HepG2 (cell line): ENCODE measurements around the gene MCF2L. TPM values are rescaled to one million over a fixed set of nuclear protein-coding genes. Genes with fewer than 3 reads are reported as not detected.
A peak's percentile ranks its signal among the peaks of the same experiment; 100 is the strongest.

Experiments
- ATAC-seq: fragments of 200-7000 bp; cut with Tn5 transposase; 3 replicates; pipeline ENCODE4 v1.9.1; 2020; ENCODE audit warnings: mild to moderate bottlenecking, moderate library complexity
- BruUV-seq: library from RNA; stranded (reverse); fragments of 400-500 nt; replicated peaks from 2 replicates; lab custom pipeline; 2021; lab: Mats Ljungman, UMichigan
- CTCF ChIA-PET: fragments of 300-600 bp; formaldehyde crosslinking; extraction: SDS; loops from one replicate; lab custom pipeline; 2021; ENCODE audit warnings: low total read pairs, inconsistent platforms, low intra/inter-chr PET ratio; lab: Yijun Ruan, JAX
- POLR2A ChIA-PET: fragments of 350-600 bp; sonication (Branson Sonifier 250); formaldehyde crosslinking; loops from one replicate; lab custom pipeline; 2020; ENCODE audit warnings: antibody characterized with exemption, inconsistent platforms; lab: Yijun Ruan, JAX
- DNase-seq: peaks from one replicate; pipeline ENCODE4 v3.0.0-alpha.2; 2015; ENCODE audit warnings: low spot score
- FAIRE-seq: peaks from 3 replicates; lab custom pipeline; 2011; peaks lifted over from hg19 to GRCh38; lab: Jason Lieb, UNC
- H2AFZ ChIP-seq: one replicate; pipeline ENCODE4 v1.6.1; 2011; ENCODE audit warnings: low read length, inconsistent platforms
- H3K27ac ChIP-seq: fragments of 300-600 bp; 3 replicates; pipeline ENCODE4 v1.8.0; 2011; ENCODE audit warnings: mixed run types, mild to moderate bottlenecking, mixed read lengths, low read length, inconsistent platforms; ENCODE audit not compliant: insufficient read depth; ENCODE audit errors: extremely low read length
- H3K27me3 ChIP-seq, 2 experiments: fragments of 200-600 bp in 1 of 2; 2 replicates in 1 of 2; 3 replicates in 1 of 2; pipeline versions ENCODE4 v1.6.0 to v1.8.0; 2011; ENCODE audit warnings: low read length in 2 of 2, mild to moderate bottlenecking in 2 of 2, moderate library complexity in 2 of 2, inconsistent platforms in 1 of 2; ENCODE audit not compliant: insufficient read depth in 2 of 2, control insufficient read depth in 1 of 2
- H3K36me3 ChIP-seq, 2 experiments: fragments of 200-600 bp in 1 of 2; replicated peaks in 1 of 2; 2 replicates in 1 of 2; 3 replicates in 1 of 2; pipeline versions ENCODE4 v1.5.1 to v1.8.0; 2011; ENCODE audit warnings: low read length in 2 of 2, inconsistent platforms in 1 of 2; ENCODE audit not compliant: insufficient read depth in 2 of 2, control insufficient read depth in 1 of 2
- H3K4me1 ChIP-seq: 2 replicates; pipeline ENCODE4 v1.5.1; 2012; ENCODE audit warnings: low read length, inconsistent platforms; ENCODE audit not compliant: insufficient read depth
- H3K4me2 ChIP-seq: 2 replicates; pipeline ENCODE4 v1.6.0; 2011; ENCODE audit warnings: low read depth, low read length, inconsistent platforms
- H3K4me3 ChIP-seq, 3 experiments: fragments of 200-600 bp in 1 of 3; sonication (generic), shearing (Covaris generic) in 1 of 3; replicated peaks in 1 of 3; 2 replicates each; pipeline ENCODE4 v1.5.1; 2011 to 2016; ENCODE audit warnings: low read length in 3 of 3, inconsistent platforms in 2 of 3, low read depth in 2 of 3, mild to moderate bottlenecking in 2 of 3, control low read depth in 1 of 3, mixed read lengths in 1 of 3; ENCODE audit not compliant: insufficient read depth in 1 of 3
- H3K79me2 ChIP-seq: one replicate; pipeline ENCODE4 v1.6.1; 2011; ENCODE audit warnings: low read length, inconsistent platforms; ENCODE audit not compliant: insufficient read depth
- H3K9ac ChIP-seq: 2 replicates; pipeline ENCODE4 v1.6.0; 2011; ENCODE audit warnings: mild to moderate bottlenecking, low read depth, low read length, inconsistent platforms; ENCODE audit not compliant: insufficient read depth
- H3K9me3 ChIP-seq: 2 replicates; pipeline ENCODE4 v1.5.1; 2012; ENCODE audit warnings: mild to moderate bottlenecking, low read length
- H4K20me1 ChIP-seq: 2 replicates; pipeline ENCODE4 v1.6.0; 2011; ENCODE audit warnings: inconsistent platforms, mild to moderate bottlenecking, low read length, moderate library complexity; ENCODE audit not compliant: insufficient read depth
- ATRX ChIP-seq: sonication (generic); formaldehyde crosslinking; IDR thresholded peaks from 2 replicates; pipeline ENCODE4 v1.4.0; 2020; ENCODE audit warnings: missing genetic modification reagents, borderline replicate concordance
- HMG20A ChIP-seq: IDR thresholded peaks from 2 replicates; pipeline ENCODE4 v1.6.1; 2016; ENCODE audit warnings: borderline replicate concordance
- ZNF782 ChIP-seq: sonication (generic); formaldehyde crosslinking; IDR thresholded peaks from 2 replicates; pipeline ENCODE4 v1.4.0; 2020; ENCODE audit warnings: missing genetic modification reagents, mild to moderate bottlenecking, borderline replicate concordance
- WGBS: methylation state at CpG from one replicate; pipeline ENCODE4 v1.1.6; 2017; ENCODE audit warnings: low lambda C conversion rate; 5-methylcytosine and 5-hydroxymethylcytosine counted together
- in situ Hi-C: cut with HindIII; loops from 2 replicates; pipeline ENCODE4 v1.10.0; 2017; ENCODE audit warnings: low pct_unique_long_range_greater_than_20kb; ENCODE audit not compliant: extremely low pct_ligation_motif_present
- intact Hi-C: fragments of 100-400 bp; cut with micrococcal nuclease; formaldehyde crosslinking; loops from one replicate; pipeline ENCODE4 v1.10.0; 2022; ENCODE audit not compliant: unreplicated experiment
- polyA plus RNA-seq, 8 experiments: library from polyadenylated mRNA; depleted of rRNA in 3 of 8; stranded (reverse) in 7 of 8; unstranded in 1 of 8; fragments of >200 nt; fragmentation: Illumina TruSeq in 4 of 8; extraction: Trizol in 4 of 8; gene quantifications; 2 replicates each; pipeline versions ENCODE4 v1.2.1 to v1.2.3, GENCODE V29; 2011 to 2016; ENCODE audit warnings: low read depth in 4 of 8, missing spikeins in 1 of 8, mixed read lengths in 1 of 8; ENCODE audit not compliant: insufficient read depth in 1 of 8
- total RNA-seq, 5 experiments: library from RNA; depleted of rRNA; stranded (reverse); fragments of >200 nt; fragmentation: Illumina TruSeq; extraction: Trizol; gene quantifications; 2 replicates each; pipeline ENCODE4 v1.2.3, GENCODE V29; 2016; ENCODE audit warnings: low read depth in 1 of 5
- TF ChIP-seq, protein P1 (sequence below): fragments of 450-650 bp; IDR thresholded peaks from 2 replicates; pipeline ENCODE4 v1.6.1; 2016
- TF ChIP-seq, protein P2 (sequence below): sonication (generic); formaldehyde crosslinking; IDR thresholded peaks from 2 replicates; pipeline ENCODE4 v1.9.0; 2021; ENCODE audit warnings: missing genetic modification reagents, borderline replicate concordance
- TF ChIP-seq, protein P3 (sequence below): sonication (generic); formaldehyde crosslinking; IDR thresholded peaks from 2 replicates; pipeline ENCODE4 v1.4.0; 2020; ENCODE audit warnings: mild to moderate bottlenecking, missing genetic modification reagents, borderline replicate concordance
- TF ChIP-seq, protein P4 (sequence below): sonication (generic); formaldehyde crosslinking; IDR thresholded peaks from 2 replicates; pipeline ENCODE4 v1.5.0; 2020; ENCODE audit warnings: missing genetic modification reagents, mild to moderate bottlenecking, borderline replicate concordance

The MCF2L gene
- total and polyA plus RNA-seq, 2 of the 13 experiments (the other 11 are each of a cell fraction or from before 2014, with no cell fraction given): 19.4 to 28.4 TPM

DNA sequence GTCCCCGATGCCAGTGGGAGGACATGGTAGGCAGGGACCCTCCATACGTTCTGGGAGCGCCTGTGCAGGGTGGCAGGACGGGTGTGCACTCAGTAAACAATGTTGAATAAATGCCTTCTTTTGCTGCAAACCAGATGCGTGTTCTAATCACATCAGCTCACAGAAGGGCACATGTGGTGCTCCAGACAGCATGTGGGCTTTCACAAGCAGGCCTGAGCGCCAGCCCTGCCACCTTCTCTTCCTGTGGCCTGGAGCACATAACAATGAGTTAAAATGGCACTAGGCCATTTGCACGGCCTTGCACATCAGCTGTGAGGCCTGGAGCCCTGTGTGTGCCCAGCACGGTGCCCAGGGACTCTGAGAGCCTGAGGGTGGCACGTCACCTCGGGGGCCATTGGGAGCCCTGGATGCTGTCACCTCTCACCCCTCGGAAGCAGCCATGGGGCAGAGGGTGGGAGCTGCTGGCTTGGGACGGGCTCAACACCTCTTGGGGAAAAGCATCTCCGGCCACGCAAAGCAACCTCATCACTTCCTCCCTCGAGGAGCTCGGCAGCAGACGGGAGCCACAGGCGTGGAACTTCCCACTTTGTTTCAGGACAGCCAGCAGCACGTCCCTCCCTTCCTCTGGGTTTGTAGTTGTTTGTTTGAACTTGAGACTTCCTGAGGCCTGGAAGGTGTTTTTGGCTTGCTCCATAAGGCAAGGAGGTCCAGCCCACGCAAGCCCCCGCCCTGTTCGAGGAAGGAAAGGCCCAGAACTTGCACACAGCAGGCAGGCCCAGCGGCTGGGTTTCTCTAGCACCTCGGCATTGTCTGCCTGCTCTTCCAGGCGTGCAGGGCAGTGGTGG is 9.8 kb downstream of the MCF2L start:
- no peak overlapping the region for H3K9ac ChIP-seq
- H3K36me3 ChIP-seq: peaks cover 3 to 9% of the 10 kb centered on the region in 2 experiments; a peak in 3 of 5 replicates
- BruUV-seq: no TSS peak
- in situ Hi-C loops: no loop called here
- no peaks in the 10 kb centered on the region for H3K9me3 ChIP-seq
- WGBS: 90% methylated on average over 16 of the region's 25 CpGs
- H3K4me1 ChIP-seq: peaks cover 12% of the 10 kb centered on the region
- no peak for DNase-seq
- no peaks in the 10 kb centered on the region for H4K20me1 ChIP-seq
- TF ChIP-seq, protein P1, sequence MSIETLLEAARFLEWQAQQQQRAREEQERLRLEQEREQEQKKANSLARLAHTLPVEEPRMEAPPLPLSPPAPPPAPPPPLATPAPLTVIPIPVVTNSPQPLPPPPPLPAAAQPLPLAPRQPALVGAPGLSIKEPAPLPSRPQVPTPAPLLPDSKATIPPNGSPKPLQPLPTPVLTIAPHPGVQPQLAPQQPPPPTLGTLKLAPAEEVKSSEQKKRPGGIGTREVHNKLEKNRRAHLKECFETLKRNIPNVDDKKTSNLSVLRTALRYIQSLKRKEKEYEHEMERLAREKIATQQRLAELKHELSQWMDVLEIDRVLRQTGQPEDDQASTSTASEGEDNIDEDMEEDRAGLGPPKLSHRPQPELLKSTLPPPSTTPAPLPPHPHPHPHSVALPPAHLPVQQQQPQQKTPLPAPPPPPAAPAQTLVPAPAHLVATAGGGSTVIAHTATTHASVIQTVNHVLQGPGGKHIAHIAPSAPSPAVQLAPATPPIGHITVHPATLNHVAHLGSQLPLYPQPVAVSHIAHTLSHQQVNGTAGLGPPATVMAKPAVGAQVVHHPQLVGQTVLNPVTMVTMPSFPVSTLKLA: peak; percentile 46; the same call in 1 of the 2 replicates
- TF ChIP-seq HMG20A (CRISPR knock-in tag): no peak
- TF ChIP-seq, all 625 proteins: peak for 1
- intact Hi-C loops: no loop called here
- peaks cover 2% of the 10 kb centered on the region for H3K79me2 ChIP-seq
- ChIA-PET CTCF (no interaction called here), POLR2A (no interaction called here)
- FAIRE-seq: no peak
- no peak overlapping the region for H2AFZ ChIP-seq
- H3K4me2 ChIP-seq: no peak overlapping the region
- no peak overlapping the region for H3K4me3 ChIP-seq
- no peak overlapping the region for H3K27ac ChIP-seq
- no peaks in the 10 kb centered on the region for H3K27me3 ChIP-seq
- ATAC-seq: no peak

DNA sequence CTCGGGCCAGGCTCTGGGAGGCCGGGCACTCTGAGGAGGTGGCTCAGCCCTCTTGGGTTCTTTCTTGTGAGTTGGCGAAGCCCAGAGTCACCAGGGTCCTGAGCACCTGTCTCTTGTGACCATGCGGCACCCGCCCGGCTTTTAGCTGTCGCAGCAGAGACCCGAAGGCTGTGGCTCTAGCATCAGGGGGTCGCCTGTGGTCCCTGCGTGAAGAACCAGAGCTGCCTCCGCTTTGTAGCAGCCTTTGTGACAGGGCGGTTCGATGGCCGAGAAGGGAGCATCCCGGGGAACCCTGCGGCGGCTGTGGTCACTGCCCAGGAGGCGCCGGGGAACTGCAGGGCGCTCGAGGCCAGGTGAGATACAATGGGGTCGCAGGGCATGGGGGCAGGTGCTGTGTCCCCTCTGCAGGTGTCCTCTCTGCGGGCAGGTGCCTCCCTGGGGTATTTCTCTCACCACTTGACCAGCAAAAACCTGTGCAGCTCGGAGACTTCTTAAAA is 10.4 kb downstream of the MCF2L start:
- H3K27me3 ChIP-seq: no peaks in the 10 kb centered on the region
- H3K4me1 ChIP-seq: peaks cover 19% of the 10 kb centered on the region
- H2AFZ ChIP-seq: no peak overlapping the region
- intact Hi-C loops (no loop called here), in situ Hi-C loops (no loop called here)
- DNase-seq: no peak
- no peak for ATAC-seq
- FAIRE-seq: no peak
- H3K9ac ChIP-seq: no peak overlapping the region
- no peaks in the 10 kb centered on the region for H3K9me3 ChIP-seq
- H4K20me1 ChIP-seq: no peaks in the 10 kb centered on the region
- no peak overlapping the region for H3K4me2 ChIP-seq
- H3K4me3 ChIP-seq: no peak overlapping the region
- POLR2A ChIA-PET: no interaction called here
- H3K36me3 ChIP-seq: peaks cover 3 to 9% of the 10 kb centered on the region in 2 experiments; a peak in 3 of 5 replicates
- no peak overlapping the region for H3K27ac ChIP-seq
- BruUV-seq: no TSS peak
- H3K79me2 ChIP-seq: peaks cover 2% of the 10 kb centered on the region
- WGBS: 93% methylated on average over 9 of the region's 24 CpGs
- CTCF ChIA-PET: no interaction called here
- TF ChIP-seq, protein P2, sequence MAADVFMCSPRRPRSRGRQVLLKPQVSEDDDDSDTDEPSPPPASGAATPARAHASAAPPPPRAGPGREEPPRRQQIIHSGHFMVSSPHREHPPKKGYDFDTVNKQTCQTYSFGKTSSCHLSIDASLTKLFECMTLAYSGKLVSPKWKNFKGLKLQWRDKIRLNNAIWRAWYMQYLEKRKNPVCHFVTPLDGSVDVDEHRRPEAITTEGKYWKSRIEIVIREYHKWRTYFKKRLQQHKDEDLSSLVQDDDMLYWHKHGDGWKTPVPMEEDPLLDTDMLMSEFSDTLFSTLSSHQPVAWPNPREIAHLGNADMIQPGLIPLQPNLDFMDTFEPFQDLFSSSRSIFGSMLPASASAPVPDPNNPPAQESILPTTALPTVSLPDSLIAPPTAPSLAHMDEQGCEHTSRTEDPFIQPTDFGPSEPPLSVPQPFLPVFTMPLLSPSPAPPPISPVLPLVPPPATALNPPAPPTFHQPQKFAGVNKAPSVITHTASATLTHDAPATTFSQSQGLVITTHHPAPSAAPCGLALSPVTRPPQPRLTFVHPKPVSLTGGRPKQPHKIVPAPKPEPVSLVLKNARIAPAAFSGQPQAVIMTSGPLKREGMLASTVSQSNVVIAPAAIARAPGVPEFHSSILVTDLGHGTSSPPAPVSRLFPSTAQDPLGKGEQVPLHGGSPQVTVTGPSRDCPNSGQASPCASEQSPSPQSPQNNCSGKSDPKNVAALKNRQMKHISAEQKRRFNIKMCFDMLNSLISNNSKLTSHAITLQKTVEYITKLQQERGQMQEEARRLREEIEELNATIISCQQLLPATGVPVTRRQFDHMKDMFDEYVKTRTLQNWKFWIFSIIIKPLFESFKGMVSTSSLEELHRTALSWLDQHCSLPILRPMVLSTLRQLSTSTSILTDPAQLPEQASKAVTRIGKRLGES (CRISPR knock-in tag): no peak
- TF ChIP-seq, protein P3, sequence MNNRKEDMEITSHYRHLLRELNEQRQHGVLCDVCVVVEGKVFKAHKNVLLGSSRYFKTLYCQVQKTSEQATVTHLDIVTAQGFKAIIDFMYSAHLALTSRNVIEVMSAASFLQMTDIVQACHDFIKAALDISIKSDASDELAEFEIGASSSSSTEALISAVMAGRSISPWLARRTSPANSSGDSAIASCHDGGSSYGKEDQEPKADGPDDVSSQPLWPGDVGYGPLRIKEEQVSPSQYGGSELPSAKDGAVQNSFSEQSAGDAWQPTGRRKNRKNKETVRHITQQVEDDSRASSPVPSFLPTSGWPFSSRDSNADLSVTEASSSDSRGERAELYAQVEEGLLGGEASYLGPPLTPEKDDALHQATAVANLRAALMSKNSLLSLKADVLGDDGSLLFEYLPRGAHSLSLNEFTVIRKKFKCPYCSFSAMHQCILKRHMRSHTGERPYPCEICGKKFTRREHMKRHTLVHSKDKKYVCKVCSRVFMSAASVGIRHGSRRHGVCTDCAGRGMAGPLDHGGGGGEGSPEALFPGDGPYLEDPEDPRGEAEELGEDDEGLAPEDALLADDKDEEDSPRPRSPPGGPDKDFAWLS (CRISPR knock-in tag): no peak
- TF ChIP-seq ATRX (CRISPR knock-in tag): no peak
- no peak for TF ChIP-seq ZNF782 (CRISPR knock-in tag)
- TF ChIP-seq, protein P4, sequence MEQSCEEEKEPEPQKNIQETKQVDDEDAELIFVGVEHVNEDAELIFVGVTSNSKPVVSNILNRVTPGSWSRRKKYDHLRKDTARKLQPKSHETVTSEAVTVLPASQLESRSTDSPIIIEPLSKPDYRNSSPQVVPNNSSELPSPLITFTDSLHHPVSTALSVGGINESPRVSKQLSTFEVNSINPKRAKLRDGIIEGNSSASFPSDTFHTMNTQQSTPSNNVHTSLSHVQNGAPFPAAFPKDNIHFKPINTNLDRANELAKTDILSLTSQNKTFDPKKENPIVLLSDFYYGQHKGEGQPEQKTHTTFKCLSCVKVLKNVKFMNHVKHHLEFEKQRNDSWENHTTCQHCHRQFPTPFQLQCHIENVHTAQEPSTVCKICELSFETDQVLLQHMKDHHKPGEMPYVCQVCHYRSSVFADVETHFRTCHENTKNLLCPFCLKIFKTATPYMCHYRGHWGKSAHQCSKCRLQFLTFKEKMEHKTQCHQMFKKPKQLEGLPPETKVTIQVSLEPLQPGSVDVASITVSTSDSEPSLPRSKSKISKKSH: no peak
